Coronary artery (tissue), 2 donors: Measurements from ENCODE around the gene COPRS.

Experiments used
- DNase-seq: peaks from one replicate; pipeline ENCODE4 v3.0.0-alpha.2; 2017; ENCODE audit warnings: low spot score
- H3K27ac ChIP-seq, 2 donors: fragments of 200-600 bp; sonication (generic); one replicate each; pipeline ENCODE4 v1.5.1; 2016 to 2019
- H3K4me3 ChIP-seq: fragments of 200-600 bp; sonication (generic); 2 replicates; pipeline ENCODE4 v1.5.1; 2016; ENCODE audit warnings: mild to moderate bottlenecking, moderate library complexity
- TF ChIP-seq, protein P1 (sequence below): fragments of 200-600 bp; sonication (generic); IDR thresholded peaks from one replicate; pipeline ENCODE4 v1.5.1; 2019; ENCODE audit warnings: antibody characterized with exemption

Gene COPRS, protein sequence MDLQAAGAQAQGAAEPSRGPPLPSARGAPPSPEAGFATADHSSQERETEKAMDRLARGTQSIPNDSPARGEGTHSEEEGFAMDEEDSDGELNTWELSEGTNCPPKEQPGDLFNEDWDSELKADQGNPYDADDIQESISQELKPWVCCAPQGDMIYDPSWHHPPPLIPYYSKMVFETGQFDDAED

DNA sequence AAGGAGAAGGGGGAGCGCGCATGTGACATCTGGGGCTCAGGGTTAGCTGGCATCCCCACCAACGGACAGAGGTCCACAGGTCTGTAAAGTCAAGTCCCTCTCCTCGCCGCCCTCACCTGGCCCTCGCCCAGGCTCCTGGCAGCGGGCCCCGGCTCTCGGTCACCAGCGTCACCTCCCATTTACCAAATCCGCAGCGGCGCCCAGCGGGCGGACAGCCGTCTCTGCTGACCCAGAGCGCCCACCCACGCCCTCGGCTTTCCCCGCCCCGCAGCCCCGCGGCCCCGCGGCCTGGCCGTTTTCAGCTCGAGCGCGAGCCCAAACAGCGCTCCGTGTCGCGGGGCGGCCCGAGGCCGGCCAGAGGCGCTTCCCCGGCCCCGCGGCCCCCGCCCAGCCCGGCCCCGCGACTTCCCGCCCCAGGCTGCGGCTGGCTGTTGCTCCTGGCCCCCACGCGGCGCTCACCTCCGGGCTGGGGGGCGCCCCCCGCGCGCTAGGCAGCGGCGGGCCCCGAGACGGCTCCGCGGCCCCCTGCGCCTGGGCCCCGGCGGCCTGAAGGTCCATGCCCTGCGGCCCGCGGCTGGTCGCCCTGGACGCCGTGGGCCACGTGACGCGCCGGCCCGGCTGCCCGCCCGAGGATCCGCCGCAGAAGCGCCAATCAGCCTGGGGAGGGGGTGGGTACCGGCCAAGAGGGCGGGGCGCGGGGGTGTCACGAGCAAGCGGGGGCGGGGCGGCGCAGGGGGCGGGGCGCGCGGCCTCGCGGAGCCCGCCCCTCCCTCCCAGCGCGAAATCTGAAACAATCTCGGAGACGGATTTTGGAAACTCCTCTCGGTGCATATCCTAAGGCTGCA lies at the start of gene COPRS:
COPRS (minus strand) TSS at position 603 of the 845 bp plus-strand sequence; CDS start at position 558, 45 bp downstream.
- peak within 1 kb of the TSS; percentile 99 for H3K4me3 ChIP-seq
- TF ChIP-seq, protein P1, sequence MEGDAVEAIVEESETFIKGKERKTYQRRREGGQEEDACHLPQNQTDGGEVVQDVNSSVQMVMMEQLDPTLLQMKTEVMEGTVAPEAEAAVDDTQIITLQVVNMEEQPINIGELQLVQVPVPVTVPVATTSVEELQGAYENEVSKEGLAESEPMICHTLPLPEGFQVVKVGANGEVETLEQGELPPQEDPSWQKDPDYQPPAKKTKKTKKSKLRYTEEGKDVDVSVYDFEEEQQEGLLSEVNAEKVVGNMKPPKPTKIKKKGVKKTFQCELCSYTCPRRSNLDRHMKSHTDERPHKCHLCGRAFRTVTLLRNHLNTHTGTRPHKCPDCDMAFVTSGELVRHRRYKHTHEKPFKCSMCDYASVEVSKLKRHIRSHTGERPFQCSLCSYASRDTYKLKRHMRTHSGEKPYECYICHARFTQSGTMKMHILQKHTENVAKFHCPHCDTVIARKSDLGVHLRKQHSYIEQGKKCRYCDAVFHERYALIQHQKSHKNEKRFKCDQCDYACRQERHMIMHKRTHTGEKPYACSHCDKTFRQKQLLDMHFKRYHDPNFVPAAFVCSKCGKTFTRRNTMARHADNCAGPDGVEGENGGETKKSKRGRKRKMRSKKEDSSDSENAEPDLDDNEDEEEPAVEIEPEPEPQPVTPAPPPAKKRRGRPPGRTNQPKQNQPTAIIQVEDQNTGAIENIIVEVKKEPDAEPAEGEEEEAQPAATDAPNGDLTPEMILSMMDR, result no peak
- H3K27ac ChIP-seq, result peak within 1 kb of the TSS; percentile 72 to 97
- peak; percentile 92 for DNase-seq

DNA sequence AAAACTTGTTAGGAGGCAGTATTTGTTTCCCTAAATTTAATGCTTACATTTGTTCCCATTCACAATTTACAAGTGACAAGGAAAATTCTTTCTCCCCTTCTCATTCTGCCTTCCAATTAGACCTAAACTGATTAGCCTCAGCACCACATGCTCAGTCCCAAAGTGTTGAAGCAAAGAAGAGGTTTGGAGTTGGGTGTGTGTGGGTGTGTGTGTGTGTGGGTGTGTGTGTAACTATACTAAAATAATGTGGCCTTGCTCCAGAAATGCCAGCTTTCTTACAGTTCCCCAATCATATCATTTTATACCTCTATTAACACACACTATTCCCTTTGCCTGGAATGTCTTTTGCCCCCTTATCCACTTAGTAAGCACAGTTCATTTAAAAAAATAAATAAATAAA lies 49.3 kb upstream of the COPRS start:
- Histone ChIP-seq H3K27ac (no peak overlapping the region), H3K4me3 (no peak overlapping the region)
- TF ChIP-seq, protein P1, result no peak
- no peak for DNase-seq

GRCh38 chr17:31907342-31907962 lies 48.4 kb upstream of the COPRS start:
- DNase-seq, result no peak
- no peak overlapping the region for H3K27ac ChIP-seq
- no peak overlapping the region for H3K4me3 ChIP-seq
- TF ChIP-seq, protein P1, result no peak

DNA sequence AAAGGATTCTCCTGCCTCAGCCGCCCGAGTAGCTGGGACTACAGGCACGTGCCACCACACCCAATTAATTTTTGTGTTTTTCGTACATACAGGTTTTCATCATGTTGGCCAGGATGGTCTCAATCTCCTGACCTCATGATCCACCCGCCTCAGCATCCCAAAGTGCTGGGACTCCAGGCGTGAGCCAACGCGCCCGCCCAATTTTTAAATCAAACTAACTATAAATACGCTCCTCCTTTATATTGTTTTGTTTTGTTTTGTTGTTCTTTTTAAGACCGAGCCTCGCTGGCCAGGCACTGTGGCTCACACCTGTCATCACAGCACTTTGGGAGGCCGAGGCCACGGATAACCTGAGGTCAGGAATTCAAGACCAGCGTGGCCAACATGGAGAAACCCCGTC lies 44.4 kb upstream of the COPRS start:
- Histone ChIP-seq H3K27ac (no peak overlapping the region), H3K4me3 (no peak overlapping the region)
- TF ChIP-seq, protein P1, result no peak
- no peak for DNase-seq

DNA sequence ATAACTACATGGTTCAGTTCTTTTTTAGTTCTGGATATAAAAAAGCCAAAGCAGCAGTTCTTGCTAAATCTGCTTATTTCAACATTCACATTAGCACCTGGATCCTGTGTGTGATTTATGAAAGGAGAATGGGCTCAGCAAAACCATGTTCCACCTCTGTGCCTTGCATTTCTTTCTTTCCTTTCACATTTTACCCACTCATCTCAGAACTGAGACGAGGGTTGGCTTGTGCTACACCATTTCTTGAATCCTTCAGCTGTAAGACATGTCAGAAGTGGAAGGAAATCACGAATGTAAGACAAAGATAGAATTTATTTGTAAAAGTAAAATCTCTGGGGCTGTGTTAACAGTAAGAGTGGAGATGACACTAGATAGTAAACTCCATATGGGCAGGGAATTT lies 43.6 kb upstream of the COPRS start:
- no peak for DNase-seq
- TF ChIP-seq, protein P1, result no peak
- H3K27ac ChIP-seq, result no peak overlapping the region

DNA sequence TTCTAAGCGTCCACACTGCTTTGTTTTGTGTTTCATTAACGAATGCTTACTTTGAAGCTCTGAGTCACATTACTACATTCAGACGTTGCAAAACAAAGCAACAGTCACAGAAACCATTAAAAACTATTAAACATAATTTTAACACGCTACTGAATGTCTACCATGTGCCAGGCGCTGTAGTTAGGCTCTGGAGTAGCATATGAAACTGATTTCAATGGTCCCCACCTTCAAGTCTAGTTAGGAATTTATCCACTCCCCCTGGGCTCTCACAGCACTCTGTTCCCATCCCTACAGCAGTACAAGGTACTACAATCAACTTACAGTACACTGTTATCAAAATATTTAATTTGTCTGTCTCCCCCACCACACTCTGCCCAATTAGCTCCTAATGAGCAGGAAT lies 41.8 kb upstream of the COPRS start:
- no peak overlapping the region for H3K27ac ChIP-seq
- peak overlapping the region; percentile 81 for H3K4me3 ChIP-seq
- DNase-seq, result no peak
- TF ChIP-seq, protein P1, result no peak

More for the DNA sequence above, 43.6 kb upstream of the COPRS start:
- H3K4me3 ChIP-seq, result no peak overlapping the region
